GM18508 (cell line): Measurements from ENCODE around the gene CNN3.
A peak's percentile ranks its signal among the peaks of the same experiment; 100 is the strongest.

Experiments
- ATAC-seq: cut with Tn5 transposase; IDR thresholded peaks from one replicate; pipeline ENCODE4 v1.9.1; 2021; ENCODE audit warnings: moderate number of reproducible peaks; ENCODE audit not compliant: insufficient read depth, unreplicated experiment

The CNN3 gene

DNA sequence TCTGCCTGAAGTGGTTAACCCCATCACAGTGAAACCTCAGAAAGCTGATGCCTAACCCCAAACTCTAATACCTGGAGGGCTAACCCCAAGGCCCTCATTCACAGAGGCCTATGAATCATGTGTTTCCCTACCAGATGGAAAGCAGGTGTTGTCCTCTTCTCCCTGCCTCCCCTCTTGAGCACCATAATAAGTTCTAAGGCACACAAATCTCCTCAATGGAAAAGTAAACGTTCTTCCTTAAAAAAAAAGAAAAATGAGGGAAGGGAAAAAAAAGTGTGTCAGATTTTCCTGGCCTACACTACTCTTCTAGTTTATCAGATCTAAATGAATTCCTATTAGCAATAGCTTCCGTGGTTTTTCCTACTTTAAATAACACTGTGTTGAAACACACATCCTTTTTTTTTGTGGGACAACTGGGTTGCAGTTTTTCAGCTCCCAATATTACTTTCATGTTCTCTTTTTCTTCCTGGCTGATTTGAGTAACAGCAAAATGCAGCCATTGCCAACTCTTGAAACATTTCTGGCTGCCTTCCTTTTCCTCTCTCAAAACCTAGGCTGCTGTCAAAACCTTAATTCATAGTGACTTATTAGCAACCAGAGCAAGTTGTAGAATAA is 63.5 kb downstream of the CNN3 start:
- no peak for ATAC-seq

DNA sequence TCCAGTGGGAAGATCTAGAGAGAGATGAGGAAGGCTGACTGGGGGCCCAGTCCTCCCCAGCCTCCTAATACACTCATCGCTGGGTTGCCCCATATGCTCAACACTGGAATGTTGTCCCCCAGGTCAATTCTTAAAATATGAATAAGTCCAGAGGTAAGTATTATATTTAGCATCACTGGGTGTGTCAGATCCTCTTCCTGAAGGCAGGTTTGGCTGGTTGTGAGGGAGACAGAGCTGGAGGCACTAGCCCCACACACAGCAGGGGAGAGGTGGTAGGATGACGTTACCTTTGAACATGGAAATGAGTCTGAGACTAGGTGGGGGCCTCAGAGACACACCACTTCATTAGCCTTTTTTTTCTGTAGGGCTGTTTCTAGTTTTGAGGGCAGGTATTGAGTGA is 64.2 kb downstream of the CNN3 start:
- ATAC-seq = no peak

- no peak for ATAC-seq
Measured at GRCh38 chr1:94859174-94859573, 67.7 kb downstream of the CNN3 start.

GRCh38 chr1:94858276-94858675 is 68.6 kb downstream of the CNN3 start:
- ATAC-seq = no peak

DNA sequence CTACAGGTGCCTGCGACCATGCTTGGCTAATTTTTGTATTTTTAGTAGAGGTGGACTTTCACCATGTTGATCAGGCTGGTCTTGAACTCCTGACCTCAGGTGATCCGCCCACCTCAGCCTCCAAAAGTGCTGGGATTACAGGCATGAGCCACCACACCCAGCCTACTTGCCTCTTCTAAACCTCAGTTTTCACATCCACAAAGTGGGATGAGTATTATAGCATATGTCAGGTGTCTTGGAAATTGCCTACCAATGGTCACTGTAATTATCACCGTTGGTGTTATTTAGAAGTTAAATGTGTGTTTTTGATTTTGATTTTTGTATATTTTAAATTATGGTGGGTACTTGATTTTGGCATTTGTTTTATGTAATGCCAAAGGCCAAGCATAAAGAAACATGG is 70.0 kb downstream of the CNN3 start:
- no peak for ATAC-seq

DNA sequence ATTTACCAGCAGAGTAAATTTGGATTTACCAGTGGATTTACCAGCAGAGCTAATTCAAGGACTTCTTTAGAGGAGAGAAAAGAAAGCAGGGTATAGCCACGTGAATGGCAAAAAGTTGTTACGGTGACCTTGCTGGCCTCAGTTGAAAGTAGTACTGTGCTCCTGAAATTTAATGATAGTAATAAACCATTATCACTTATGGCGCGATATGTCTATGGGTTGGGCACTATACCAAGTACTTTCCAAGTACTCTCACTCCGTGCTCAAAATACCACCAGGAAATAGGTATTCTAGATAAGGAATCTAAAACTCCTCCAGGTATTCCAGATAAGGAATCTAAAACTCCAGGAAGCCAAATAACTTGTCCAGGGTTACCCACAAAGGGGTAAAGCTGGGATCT is 70.9 kb downstream of the CNN3 start:
- ATAC-seq = no peak

GRCh38 chr1:94855307-94855700 is 71.6 kb downstream of the CNN3 start:
- no peak for ATAC-seq

DNA sequence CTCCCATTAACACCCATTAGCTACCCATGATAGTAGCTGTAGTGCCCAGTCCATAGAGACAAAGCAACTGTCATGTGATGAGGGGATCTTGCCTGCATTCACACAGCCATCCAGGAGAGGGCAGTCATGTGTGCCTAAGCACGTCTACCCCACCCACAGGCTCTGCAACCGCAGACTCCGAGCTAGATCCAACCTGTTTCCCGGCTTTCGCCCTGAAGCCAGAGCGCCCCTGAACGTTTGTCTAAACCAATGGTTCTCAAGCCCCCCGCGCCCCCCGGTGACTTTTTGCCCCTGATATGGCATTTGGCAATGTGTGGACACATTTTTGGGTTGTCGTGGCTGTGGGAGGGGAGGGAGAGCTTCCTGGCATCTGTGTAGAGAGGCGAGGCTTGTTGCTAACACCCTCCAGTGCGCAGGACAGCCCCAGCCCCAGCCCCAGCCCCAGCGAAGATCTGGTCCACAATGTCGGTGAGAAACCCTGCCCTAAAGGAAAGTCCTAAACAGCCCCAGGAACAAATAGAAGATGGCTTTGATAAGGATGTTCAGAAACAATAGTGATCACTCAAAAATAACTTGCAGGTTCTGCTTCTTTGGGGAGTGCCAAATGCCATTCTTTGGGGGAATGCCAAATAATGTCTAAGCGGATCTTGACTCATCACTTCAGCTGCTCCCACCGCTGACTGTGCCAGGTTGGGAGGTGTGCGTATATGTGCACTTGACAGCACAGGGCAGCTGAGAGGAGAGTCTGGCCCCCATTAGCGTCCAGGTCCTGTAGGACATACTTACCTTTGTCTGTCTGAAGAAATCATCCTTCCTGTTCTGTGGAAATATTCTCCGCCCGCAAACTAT is 72.2 kb downstream of the CNN3 start:
- peak; percentile 96 for ATAC-seq

- ATAC-seq = no peak
Measured at GRCh38 chr1:94852788-94853187, 74.1 kb downstream of the CNN3 start.

- no peak for ATAC-seq
Measured at GRCh38 chr1:94851571-94851970, 75.3 kb downstream of the CNN3 start.
